ENCODE data around the gene MPC2.
A peak's percentile ranks its signal among the peaks of the same experiment; 100 is the strongest.

MPC2 gene

GRCh38 chr1:167937709-167938010, 788 bp upstream of the MPC2 start:
- no peak for DNase-seq (ENCODE audit: low read depth in 1 of 2, low spot score in 1 of 2)
- no peaks in the 10 kb centered on the region for H3K27me3 ChIP-seq (ENCODE audit: insufficient read depth, poor library complexity, severe bottlenecking)
- no peak for TF ChIP-seq CTCF (IDR thresholded peaks at IDR 0.05; ENCODE audit: insufficient read depth, low read length)
- TF ChIP-seq REST (IDR thresholded peaks at IDR 0.05; ENCODE audit: insufficient replicate concordance, low read depth), result no peak
- TF ChIP-seq GABPA (IDR thresholded peaks at IDR 0.05; ENCODE audit: low read depth), result no peak
- no peak for TF ChIP-seq POLR2AphosphoS5 (IDR thresholded peaks at IDR 0.05; ENCODE audit: low read depth)
- TF ChIP-seq SPI1 (IDR thresholded peaks at IDR 0.05; ENCODE audit: borderline replicate concordance, low read depth), result no peak
- peak overlapping the region; percentile 83 for H3K4me3 ChIP-seq (replicated peaks; ENCODE audit: insufficient read depth, low read length)
- peak overlapping the region; percentile 100 for H3K27ac ChIP-seq (replicated peaks)

GRCh38 chr1:167936068-167936929, 573 bp downstream of the MPC2 start, which contains the start of gene DCAF6:
Gene DCAF6, plus strand, starts transcription at chr1:167936683. Its CDS starts 229 bp downstream, at chr1:167936912.
- Histone ChIP-seq H3K27ac (replicated peaks) (peak within 1 kb of the TSS; percentile 100), H3K4me3 (replicated peaks; ENCODE audit: insufficient read depth, low read length) (peak within 1 kb of the TSS; percentile 83), H3K27me3 (ENCODE audit: insufficient read depth, poor library complexity, severe bottlenecking) (no peaks in the 10 kb centered on the region)
- DNase-seq (ENCODE audit: low read depth in 1 of 2, low spot score in 1 of 2), result peak; percentile 94 to 97
- TF ChIP-seq POLR2AphosphoS5 (IDR thresholded peaks at IDR 0.05; ENCODE audit: low read depth), result peak; percentile 75
- no peak for TF ChIP-seq REST (IDR thresholded peaks at IDR 0.05; ENCODE audit: insufficient replicate concordance, low read depth)

- TF ChIP-seq POLR2AphosphoS5 (IDR thresholded peaks at IDR 0.05; ENCODE audit: low read depth), result peak; percentile 32; the same call in 1 of the 2 replicates
- no peak for TF ChIP-seq REST (IDR thresholded peaks at IDR 0.05; ENCODE audit: insufficient replicate concordance, low read depth)
- DNase-seq (ENCODE audit: low read depth in 1 of 2, low spot score in 1 of 2), result peak in 1 of 2 experiments; percentile 43
- Histone ChIP-seq H3K27ac (replicated peaks) (peak overlapping the region; percentile 100), H3K4me3 (replicated peaks; ENCODE audit: insufficient read depth, low read length) (peak overlapping the region; percentile 83), H3K27me3 (ENCODE audit: insufficient read depth, poor library complexity, severe bottlenecking) (no peaks in the 10 kb centered on the region)
Measured at GRCh38 chr1:167935216-167936067, 1.4 kb downstream of the MPC2 start.
